Tibial nerve (tissue), 4 donors: ENCODE data around the gene KLHL18.

Experiments used
- EP300 ChIP-seq, 2 donors: sonication (generic); formaldehyde crosslinking; IDR thresholded peaks; one replicate each; pipeline ENCODE4 v1.6.1; 2017; ENCODE audit warnings: antibody characterized with exemption in 2 of 2, mild to moderate bottlenecking in 1 of 2
- POLR2A ChIP-seq, 2 donors: fragments of 450-650 bp; IDR thresholded peaks; one replicate each; pipeline ENCODE4 v1.6.1; 2017; ENCODE audit warnings: antibody characterized with exemption in 2 of 2, mild to moderate bottlenecking in 2 of 2, moderate library complexity in 2 of 2
- TF ChIP-seq, protein P1 (sequence below), 5 experiments: fragments of 200-600 bp in 3 of 5; fragments of 450-650 bp in 2 of 5; sonication (generic) in 3 of 5; IDR thresholded peaks; one replicate each; pipeline ENCODE4 v1.5.1; 2016 to 2019; ENCODE audit warnings: antibody characterized with exemption in 5 of 5, mild to moderate bottlenecking in 3 of 5, moderate library complexity in 2 of 5

DNA sequence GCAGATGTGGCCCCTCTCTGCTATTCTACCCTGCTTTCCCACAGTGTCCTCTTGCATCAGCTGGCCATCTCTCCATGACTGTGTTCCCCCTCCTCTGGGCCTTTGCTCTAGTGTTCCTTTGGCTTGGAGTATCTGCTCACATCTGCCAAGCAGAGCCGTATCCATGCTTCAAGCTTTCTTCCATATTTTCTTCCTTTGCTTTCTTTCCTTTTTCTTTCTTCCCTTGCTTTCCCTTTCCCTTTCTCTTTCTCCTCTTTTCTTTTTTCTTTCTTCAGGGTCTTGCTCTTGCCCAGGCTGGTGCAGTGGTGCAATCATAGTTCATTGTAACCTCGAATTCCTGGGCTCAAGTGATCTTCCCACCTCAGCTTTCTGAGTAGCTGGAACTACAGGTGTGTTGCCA lies 12.6 kb downstream of the KLHL18 start:
- TF ChIP-seq, protein P1, sequence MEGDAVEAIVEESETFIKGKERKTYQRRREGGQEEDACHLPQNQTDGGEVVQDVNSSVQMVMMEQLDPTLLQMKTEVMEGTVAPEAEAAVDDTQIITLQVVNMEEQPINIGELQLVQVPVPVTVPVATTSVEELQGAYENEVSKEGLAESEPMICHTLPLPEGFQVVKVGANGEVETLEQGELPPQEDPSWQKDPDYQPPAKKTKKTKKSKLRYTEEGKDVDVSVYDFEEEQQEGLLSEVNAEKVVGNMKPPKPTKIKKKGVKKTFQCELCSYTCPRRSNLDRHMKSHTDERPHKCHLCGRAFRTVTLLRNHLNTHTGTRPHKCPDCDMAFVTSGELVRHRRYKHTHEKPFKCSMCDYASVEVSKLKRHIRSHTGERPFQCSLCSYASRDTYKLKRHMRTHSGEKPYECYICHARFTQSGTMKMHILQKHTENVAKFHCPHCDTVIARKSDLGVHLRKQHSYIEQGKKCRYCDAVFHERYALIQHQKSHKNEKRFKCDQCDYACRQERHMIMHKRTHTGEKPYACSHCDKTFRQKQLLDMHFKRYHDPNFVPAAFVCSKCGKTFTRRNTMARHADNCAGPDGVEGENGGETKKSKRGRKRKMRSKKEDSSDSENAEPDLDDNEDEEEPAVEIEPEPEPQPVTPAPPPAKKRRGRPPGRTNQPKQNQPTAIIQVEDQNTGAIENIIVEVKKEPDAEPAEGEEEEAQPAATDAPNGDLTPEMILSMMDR (IDR thresholded peaks at IDR 0.05): no peak
- TF ChIP-seq POLR2A (IDR thresholded peaks at IDR 0.05): no peak
- TF ChIP-seq EP300 (IDR thresholded peaks at IDR 0.05): no peak
